ENCODE measurements around the gene HAPLN2.

The HAPLN2 gene

GRCh38 chr1:156639601-156640101 is 20.4 kb downstream of the HAPLN2 start:
- H3K9me3 Mint-ChIP-seq = no peaks in the 10 kb centered on the region
- H3K27ac Mint-ChIP-seq = no peak overlapping the region
- peaks cover 29% of the 10 kb centered on the region for H3K4me1 Mint-ChIP-seq
- H3K4me3 Mint-ChIP-seq = peak overlapping the region; percentile 34 to 38 (median 36)
- no peaks in the 10 kb centered on the region for H3K36me3 Mint-ChIP-seq (ENCODE audit: low read depth)
- TF ChIP-seq, protein P1, sequence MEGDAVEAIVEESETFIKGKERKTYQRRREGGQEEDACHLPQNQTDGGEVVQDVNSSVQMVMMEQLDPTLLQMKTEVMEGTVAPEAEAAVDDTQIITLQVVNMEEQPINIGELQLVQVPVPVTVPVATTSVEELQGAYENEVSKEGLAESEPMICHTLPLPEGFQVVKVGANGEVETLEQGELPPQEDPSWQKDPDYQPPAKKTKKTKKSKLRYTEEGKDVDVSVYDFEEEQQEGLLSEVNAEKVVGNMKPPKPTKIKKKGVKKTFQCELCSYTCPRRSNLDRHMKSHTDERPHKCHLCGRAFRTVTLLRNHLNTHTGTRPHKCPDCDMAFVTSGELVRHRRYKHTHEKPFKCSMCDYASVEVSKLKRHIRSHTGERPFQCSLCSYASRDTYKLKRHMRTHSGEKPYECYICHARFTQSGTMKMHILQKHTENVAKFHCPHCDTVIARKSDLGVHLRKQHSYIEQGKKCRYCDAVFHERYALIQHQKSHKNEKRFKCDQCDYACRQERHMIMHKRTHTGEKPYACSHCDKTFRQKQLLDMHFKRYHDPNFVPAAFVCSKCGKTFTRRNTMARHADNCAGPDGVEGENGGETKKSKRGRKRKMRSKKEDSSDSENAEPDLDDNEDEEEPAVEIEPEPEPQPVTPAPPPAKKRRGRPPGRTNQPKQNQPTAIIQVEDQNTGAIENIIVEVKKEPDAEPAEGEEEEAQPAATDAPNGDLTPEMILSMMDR (IDR thresholded peaks at IDR 0.05; ENCODE audit: unreplicated experiment in 3 of 3) = no peak
- H3K27me3 Mint-ChIP-seq (ENCODE audit: low read depth) = peaks cover 84% of the 10 kb centered on the region

GRCh38 chr1:156640842-156641706 is 21.9 kb downstream of the HAPLN2 start:
- H3K9me3 Mint-ChIP-seq = no peaks in the 10 kb centered on the region
- H3K4me3 Mint-ChIP-seq = peak overlapping the region; percentile 64 to 84 (median 65)
- H3K27me3 Mint-ChIP-seq (ENCODE audit: low read depth) = peaks cover 86% of the 10 kb centered on the region
- H3K4me1 Mint-ChIP-seq = peaks cover 29% of the 10 kb centered on the region
- peak overlapping the region in 1 of 3 experiments; percentile 77 for H3K27ac Mint-ChIP-seq
- TF ChIP-seq, protein P1 (IDR thresholded peaks at IDR 0.05; ENCODE audit: unreplicated experiment in 3 of 3) = no peak
- H3K36me3 Mint-ChIP-seq (ENCODE audit: low read depth) = no peaks in the 10 kb centered on the region

GRCh38 chr1:156641761-156642264 is 22.6 kb downstream of the HAPLN2 start, which contains the start of gene BCAN:
BCAN (plus strand) TSS chr1:156642117; CDS start chr1:156646055, 3,938 bp downstream.
- Mint-ChIP-seq H3K4me1 (peaks cover 29% of the 10 kb centered on the region), H3K9me3 (no peaks in the 10 kb centered on the region), H3K4me3 (peak within 1 kb of the TSS; percentile 70 to 84 (median 75)), H3K27ac (peak within 1 kb of the TSS in 1 of 3 experiments; percentile 77), H3K27me3 (ENCODE audit: low read depth) (peaks cover 86% of the 10 kb centered on the region), H3K36me3 (ENCODE audit: low read depth) (no peaks in the 10 kb centered on the region)
- TF ChIP-seq, protein P1 (IDR thresholded peaks at IDR 0.05; ENCODE audit: unreplicated experiment in 3 of 3) = no peak

DNA sequence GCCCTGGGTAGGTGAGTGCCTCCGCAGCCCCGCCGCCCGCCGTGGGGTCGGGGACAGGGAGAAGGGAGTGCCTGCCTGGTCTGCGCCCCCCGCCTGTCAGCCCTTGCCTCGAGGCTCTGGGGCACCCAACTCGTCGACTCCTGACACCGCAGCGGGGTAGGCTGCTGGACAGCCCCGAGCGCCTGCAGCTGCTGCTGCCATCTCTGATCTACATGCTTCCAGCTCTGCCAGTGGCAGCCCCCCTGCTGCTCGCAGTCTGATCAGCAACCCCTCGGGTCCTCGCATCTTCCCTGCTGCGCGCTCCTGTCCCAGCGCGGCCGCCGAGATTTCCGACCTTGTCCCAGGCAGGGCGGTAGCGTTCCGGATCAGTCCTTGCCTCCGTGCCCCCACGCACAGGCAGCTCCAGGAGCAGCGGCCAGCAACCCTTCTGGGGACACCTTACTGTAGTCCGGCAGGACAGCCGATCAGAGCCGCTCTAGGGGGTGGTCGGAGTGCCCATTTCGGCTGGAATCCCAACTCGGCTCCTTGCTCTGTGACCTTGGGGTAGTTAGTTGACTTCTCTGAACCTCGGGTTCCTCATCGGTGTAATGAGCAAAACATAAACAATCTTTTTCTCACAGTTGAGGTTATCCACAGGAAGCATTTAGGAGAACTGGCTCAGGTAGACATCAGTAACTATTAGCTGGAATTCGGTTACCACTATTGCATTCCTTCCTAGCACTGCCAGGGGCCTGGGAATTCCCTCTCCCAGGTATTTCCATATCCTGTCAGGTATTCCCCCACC is 23.2 kb downstream of the HAPLN2 start:
- Mint-ChIP-seq H3K36me3 (ENCODE audit: low read depth) (no peaks in the 10 kb centered on the region), H3K9me3 (no peaks in the 10 kb centered on the region), H3K4me1 (peaks cover 29% of the 10 kb centered on the region), H3K4me3 (peak overlapping the region; percentile 70 to 84 (median 75)), H3K27ac (no peak overlapping the region), H3K27me3 (ENCODE audit: low read depth) (peaks cover 88% of the 10 kb centered on the region)
- TF ChIP-seq, protein P1 (IDR thresholded peaks at IDR 0.05; ENCODE audit: unreplicated experiment in 3 of 3) = no peak

- no peak overlapping the region for H3K27ac Mint-ChIP-seq
- H3K4me3 Mint-ChIP-seq = peak overlapping the region; percentile 70 to 84 (median 75)
- peaks cover 25% of the 10 kb centered on the region for H3K4me1 Mint-ChIP-seq
- H3K9me3 Mint-ChIP-seq = no peaks in the 10 kb centered on the region
- no peaks in the 10 kb centered on the region for H3K36me3 Mint-ChIP-seq (ENCODE audit: low read depth)
- peaks cover 92% of the 10 kb centered on the region for H3K27me3 Mint-ChIP-seq (ENCODE audit: low read depth)
- TF ChIP-seq, protein P1 (IDR thresholded peaks at IDR 0.05; ENCODE audit: unreplicated experiment in 3 of 3) = no peak
These were observed 24.0 kb downstream of the HAPLN2 start for GRCh38 chr1:156643049-156643777.
